ENCODE results near the gene CYP4A11. TPM values are rescaled to one million over a fixed set of nuclear protein-coding genes. Genes with fewer than 3 reads are reported as not detected.
"Not testable (repeated sequence)": the region's sequence is repeated elsewhere in the genome, so short reads cannot be mapped to it uniquely, and the experiment has no call there.

Gene CYP4A11, protein sequence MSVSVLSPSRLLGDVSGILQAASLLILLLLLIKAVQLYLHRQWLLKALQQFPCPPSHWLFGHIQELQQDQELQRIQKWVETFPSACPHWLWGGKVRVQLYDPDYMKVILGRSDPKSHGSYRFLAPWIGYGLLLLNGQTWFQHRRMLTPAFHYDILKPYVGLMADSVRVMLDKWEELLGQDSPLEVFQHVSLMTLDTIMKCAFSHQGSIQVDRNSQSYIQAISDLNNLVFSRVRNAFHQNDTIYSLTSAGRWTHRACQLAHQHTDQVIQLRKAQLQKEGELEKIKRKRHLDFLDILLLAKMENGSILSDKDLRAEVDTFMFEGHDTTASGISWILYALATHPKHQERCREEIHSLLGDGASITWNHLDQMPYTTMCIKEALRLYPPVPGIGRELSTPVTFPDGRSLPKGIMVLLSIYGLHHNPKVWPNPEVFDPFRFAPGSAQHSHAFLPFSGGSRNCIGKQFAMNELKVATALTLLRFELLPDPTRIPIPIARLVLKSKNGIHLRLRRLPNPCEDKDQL
- total RNA-seq: under 1 TPM in 1 of 2 donors, not detected in 1; 0.16 TPM
- polyA plus RNA-seq (ENCODE audit: insufficient read depth, low read depth, low replicate concordance): not detected
- long read RNA-seq, donor 1: 0 reads
- long read RNA-seq, donor 2: 0 reads

DNA sequence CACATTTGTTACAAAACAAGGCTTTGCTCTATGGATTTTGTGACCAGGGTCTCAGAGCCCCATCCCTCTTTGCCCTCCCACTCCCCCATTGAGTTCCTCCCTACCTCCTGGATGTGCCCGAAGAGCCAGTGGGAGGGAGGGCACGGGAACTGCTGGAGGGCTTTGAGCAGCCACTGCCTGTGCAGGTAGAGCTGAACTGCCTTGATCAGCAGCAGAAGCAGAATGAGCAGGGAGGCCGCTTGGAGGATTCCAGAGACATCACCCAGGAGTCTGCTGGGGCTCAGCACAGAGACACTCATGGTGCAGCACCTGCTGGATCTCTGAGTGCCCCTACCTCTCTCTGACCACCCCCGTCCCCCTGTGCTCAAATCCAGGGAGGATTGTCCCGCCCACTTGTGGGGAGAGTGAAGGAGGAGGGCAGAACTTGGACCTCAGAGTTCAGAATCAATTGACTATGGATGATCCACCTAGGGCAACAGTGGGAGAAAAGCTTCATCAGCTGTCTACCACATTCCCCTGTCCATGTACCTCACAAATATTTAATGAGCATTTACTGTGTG lies at the start of gene CYP4A11:
Gene CYP4A11, minus strand, starts transcription at position 342 of the 560 bp plus-strand sequence. Its CDS starts 43 bp downstream, at position 299.
- H3K27ac ChIP-seq: no peak within 1 kb of the TSS
- TF ChIP-seq, protein P1, sequence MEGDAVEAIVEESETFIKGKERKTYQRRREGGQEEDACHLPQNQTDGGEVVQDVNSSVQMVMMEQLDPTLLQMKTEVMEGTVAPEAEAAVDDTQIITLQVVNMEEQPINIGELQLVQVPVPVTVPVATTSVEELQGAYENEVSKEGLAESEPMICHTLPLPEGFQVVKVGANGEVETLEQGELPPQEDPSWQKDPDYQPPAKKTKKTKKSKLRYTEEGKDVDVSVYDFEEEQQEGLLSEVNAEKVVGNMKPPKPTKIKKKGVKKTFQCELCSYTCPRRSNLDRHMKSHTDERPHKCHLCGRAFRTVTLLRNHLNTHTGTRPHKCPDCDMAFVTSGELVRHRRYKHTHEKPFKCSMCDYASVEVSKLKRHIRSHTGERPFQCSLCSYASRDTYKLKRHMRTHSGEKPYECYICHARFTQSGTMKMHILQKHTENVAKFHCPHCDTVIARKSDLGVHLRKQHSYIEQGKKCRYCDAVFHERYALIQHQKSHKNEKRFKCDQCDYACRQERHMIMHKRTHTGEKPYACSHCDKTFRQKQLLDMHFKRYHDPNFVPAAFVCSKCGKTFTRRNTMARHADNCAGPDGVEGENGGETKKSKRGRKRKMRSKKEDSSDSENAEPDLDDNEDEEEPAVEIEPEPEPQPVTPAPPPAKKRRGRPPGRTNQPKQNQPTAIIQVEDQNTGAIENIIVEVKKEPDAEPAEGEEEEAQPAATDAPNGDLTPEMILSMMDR (IDR thresholded peaks at IDR 0.05): no peak
- no peak for TF ChIP-seq POLR2A (IDR thresholded peaks at IDR 0.05)
- 57 to 82% methylated on average over 5 of the region's 5 CpGs for WGBS, 2 donors
- no peak for DNase-seq
- H3K9me3 ChIP-seq: no peaks in the 10 kb centered on the region
- H3K27me3 ChIP-seq: no peaks in the 10 kb centered on the region
- H3K4me3 ChIP-seq: no peak within 1 kb of the TSS
- intact Hi-C loops (cut with DNase I; ENCODE audit: low total_unique reads): no loop called here
- H3K36me3 ChIP-seq (ENCODE audit: low read depth, missing control alignments): no peaks in the 10 kb centered on the region
- H3K4me1 ChIP-seq: no peaks in the 10 kb centered on the region

DNA sequence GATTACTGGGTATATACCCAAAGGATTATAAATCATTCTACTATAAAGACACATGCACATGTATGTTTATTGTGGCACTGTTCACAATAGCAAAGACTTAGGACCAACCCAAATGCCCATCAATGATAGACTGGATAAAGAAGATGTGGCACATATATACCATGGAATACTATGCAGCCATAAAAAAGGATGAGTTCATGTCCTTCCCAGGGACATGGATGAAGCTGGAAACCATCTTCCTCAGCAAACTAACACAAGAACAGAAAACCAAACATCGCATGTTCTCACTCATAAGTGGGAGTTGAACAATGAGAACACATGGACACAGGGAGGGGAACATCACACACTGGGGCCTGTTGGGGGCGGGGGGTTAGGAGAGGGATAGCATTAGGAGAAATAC lies 49.3 kb upstream of the CYP4A11 start:
- H3K4me1 ChIP-seq; H3K4me3 ChIP-seq; H3K27ac ChIP-seq; H3K9me3 ChIP-seq; H3K27me3 ChIP-seq; H3K36me3 ChIP-seq (ENCODE audit: low read depth, missing control alignments); DNase-seq: not testable (repeated sequence)
- intact Hi-C loops (cut with DNase I; ENCODE audit: low total_unique reads): loop anchor here (10.0 kb wide), 1 partner anchor 246 kb away; no protein-coding TSS in a partner anchor
- WGBS, 2 donors: 79 to 88% methylated on average over 2 of the region's 2 CpGs

DNA sequence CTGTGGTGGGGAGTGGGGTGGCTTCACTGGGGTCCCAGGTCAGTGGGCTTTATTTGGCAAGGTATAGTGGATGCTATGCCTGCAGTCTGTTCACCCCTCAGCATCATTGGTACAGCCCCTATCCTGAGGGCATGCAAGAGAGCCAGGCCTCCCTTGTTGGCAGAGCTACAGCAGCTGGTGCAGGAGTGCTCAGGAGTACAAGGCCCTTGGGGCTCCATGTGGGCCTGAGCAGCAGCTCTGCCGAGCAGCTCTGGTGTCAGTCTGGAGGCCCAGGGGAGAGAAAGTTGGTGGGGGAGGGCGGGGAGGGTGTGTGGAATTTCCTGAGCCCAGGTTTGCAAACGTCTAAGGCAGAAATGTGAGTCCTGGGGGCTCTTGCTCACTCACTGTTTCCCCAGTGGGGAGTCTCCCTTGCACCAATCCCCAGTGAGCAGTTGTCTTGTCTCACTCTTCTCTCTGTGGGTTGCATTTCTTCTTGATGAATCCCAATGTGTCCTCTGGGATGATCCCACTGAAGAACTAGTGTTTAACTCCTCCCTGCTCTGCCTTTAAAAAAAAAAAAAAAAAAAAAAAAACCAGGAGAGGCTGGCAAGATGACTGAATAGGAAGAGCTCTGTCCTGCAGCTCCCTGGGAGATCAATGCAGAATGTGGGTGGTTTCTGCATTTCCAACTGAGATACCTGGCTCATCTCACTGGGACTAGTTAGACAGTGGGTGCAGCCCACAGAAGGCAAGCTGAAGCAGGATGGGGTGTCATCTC lies 42.7 kb upstream of the CYP4A11 start:
- no peaks in the 10 kb centered on the region for H3K27me3 ChIP-seq
- intact Hi-C loops (cut with DNase I; ENCODE audit: low total_unique reads): no loop called here
- H3K4me1 ChIP-seq: no peaks in the 10 kb centered on the region
- no peaks in the 10 kb centered on the region for H3K9me3 ChIP-seq
- 48% methylated on average over 3 of the region's 3 CpGs; no CpG with 5 or more reads in 1 of the 2 donors for WGBS, 2 donors
- no peak overlapping the region for H3K4me3 ChIP-seq
- H3K27ac ChIP-seq: no peak overlapping the region
- TF ChIP-seq POLR2A (IDR thresholded peaks at IDR 0.05): no peak
- no peak for DNase-seq
- no peaks in the 10 kb centered on the region for H3K36me3 ChIP-seq (ENCODE audit: low read depth, missing control alignments)

DNA sequence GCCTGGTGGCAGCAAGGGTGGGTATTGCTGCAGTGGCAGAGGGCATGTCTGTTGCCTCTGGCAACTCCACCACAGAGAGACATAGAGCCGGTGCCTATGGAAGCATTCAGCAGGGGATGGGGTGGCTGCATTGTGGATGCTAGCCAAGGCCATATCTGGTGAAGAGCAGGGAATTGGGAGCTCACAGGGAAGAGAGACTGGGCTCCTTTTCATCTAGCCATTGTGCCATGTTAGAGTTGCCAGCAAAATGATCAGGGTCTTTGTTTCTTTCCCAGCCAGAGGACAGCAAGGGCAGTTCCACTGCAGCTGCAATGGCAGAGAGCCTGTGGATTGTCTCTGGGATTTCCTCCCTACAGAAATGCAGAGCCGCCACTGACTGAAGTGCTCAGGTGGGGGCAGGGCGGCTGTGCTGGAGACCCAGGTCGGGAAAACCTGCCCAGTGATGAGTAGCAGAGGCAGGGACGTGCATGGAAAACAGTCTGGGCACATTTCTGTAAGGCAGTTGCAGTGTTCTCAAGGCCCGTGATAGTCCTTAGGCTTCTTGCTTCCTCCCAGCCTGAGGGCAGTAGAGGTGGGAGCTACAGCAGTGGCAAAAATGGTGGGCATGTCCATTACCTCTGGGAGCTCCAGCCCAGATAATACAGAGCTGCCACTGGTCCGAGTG lies 42.0 kb upstream of the CYP4A11 start:
- no peak for DNase-seq
- Histone ChIP-seq H3K4me3 (no peak overlapping the region), H3K36me3 (ENCODE audit: low read depth, missing control alignments) (no peaks in the 10 kb centered on the region), H3K27ac (no peak overlapping the region), H3K9me3 (no peaks in the 10 kb centered on the region), H3K4me1 (no peaks in the 10 kb centered on the region), H3K27me3 (no peaks in the 10 kb centered on the region)
- TF ChIP-seq, protein P1 (IDR thresholded peaks at IDR 0.05): no peak
- no peak for TF ChIP-seq POLR2A (IDR thresholded peaks at IDR 0.05)
- intact Hi-C loops (cut with DNase I; ENCODE audit: low total_unique reads): no loop called here
- WGBS, 2 donors: 57 to 65% methylated on average over 4 to 7 of the region's 7 CpGs

DNA sequence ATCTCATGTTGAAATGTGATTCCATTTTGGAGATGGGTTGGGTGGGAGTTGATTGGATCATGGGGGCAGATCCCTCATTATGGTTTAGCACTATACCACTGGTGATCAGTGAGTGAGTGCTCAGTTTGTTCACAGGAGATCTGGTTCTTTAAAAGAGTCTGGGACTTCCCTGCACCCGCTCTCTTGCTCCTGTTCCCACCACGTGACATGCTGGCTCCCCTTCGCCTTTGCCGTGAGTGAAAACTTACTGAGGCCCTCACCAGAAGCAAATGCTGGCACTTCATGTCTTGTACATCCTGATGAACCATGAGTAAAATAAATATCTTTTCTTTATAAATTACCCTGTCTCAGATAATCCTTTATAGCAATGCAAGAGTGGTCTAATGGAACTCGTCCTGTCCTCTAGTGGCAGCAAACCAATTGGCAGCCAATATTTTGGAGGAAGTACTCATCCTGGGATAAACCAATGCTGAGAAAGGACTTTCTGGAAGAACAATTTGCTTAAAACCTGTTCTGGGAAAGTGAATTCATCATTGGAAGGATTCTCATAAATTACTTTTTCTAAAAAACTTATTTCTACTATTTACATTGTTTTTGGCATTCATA lies 27.8 kb upstream of the CYP4A11 start:
- intact Hi-C loops (cut with DNase I; ENCODE audit: low total_unique reads): no loop called here
- Histone ChIP-seq H3K9me3 (no peaks in the 10 kb centered on the region), H3K27ac (no peak overlapping the region), H3K36me3 (ENCODE audit: low read depth, missing control alignments) (no peaks in the 10 kb centered on the region), H3K4me3 (no peak overlapping the region), H3K27me3 (no peaks in the 10 kb centered on the region), H3K4me1 (no peaks in the 10 kb centered on the region)
- DNase-seq: no peak
- WGBS, 2 donors: 72 to 78% methylated on average over 5 of the region's 5 CpGs
- TF ChIP-seq, protein P1 (IDR thresholded peaks at IDR 0.05): no peak
- no peak for TF ChIP-seq POLR2A (IDR thresholded peaks at IDR 0.05)

DNA sequence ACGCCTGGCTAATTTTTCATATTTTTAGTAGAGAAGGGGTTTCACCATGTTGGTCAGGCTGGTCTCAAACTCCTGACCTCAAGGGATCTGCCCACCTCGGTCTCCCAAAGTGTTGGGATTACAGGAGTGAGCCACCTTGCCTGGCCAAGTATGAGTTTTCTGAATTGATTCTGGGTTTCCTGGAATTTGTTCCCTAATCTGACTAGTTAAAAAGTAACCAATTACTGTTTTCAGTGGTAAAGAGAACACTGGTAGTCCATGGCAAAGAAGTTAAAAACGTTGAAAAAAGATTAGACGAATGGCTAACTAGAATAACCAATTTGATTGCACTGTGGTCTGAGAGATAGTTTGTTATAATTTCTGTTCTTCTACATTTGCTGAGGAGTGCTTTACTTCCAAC lies 21.0 kb upstream of the CYP4A11 start:
- DNase-seq; H3K4me3 ChIP-seq; H3K4me1 ChIP-seq; H3K27ac ChIP-seq; intact Hi-C loops (cut with DNase I; ENCODE audit: low total_unique reads); H3K27me3 ChIP-seq; H3K36me3 ChIP-seq (ENCODE audit: low read depth, missing control alignments); H3K9me3 ChIP-seq: not testable (repeated sequence)
- WGBS, 2 donors: 61 to 73% methylated on average over 4 of the region's 4 CpGs
